MM.1S (cell line): ENCODE measurements around the gene FCHO1.

Experiments used
- CTCF ChIP-seq: fragments of 300-600 bp; sonication (generic); IDR thresholded peaks from 2 replicates; pipeline ENCODE4 v1.5.1; 2016; ENCODE audit warnings: antibody characterized with exemption, low read length, mixed read lengths
- EZH2 ChIP-seq: fragments of 300-600 bp; sonication (generic); optimal IDR thresholded peaks from 2 replicates; pipeline ENCODE3; 2017; ENCODE audit warnings: low read depth, mild to moderate bottlenecking, antibody characterized with exemption, low read length, mixed read lengths
- EZH2phosphoT487 ChIP-seq: fragments of 300-600 bp; sonication (generic); IDR thresholded peaks from 2 replicates; pipeline ENCODE4 v1.6.1; 2018; ENCODE audit warnings: antibody characterized with exemption, low read length

- TF ChIP-seq CTCF = no peak
- no peak for TF ChIP-seq EZH2phosphoT487
- TF ChIP-seq EZH2 = no peak
Observed at GRCh38 chr19:17803264-17803896, 52.1 kb downstream of the FCHO1 start.
